NCI-H146 treated with DMSO at 0.1 percent for 48 hours (cell line): ENCODE measurements around the gene IL4.
"Not testable (repeated sequence)": the region's sequence is repeated elsewhere in the genome, so short reads cannot be mapped to it uniquely, and the experiment has no call there.

ENCODE experiments used
- DNase-seq: peaks from one replicate; lab custom pipeline; 2025; ENCODE audit not compliant: unreplicated experiment; lab: John Stamatoyannopoulos, UW

Gene IL4

GRCh38 chr5:132673939-132674630 lies at the start of gene IL4:
Gene IL4, plus strand, starts transcription at chr5:132673989. Its CDS starts 62 bp downstream, at chr5:132674051.
- DNase-seq, result no peak

DNA sequence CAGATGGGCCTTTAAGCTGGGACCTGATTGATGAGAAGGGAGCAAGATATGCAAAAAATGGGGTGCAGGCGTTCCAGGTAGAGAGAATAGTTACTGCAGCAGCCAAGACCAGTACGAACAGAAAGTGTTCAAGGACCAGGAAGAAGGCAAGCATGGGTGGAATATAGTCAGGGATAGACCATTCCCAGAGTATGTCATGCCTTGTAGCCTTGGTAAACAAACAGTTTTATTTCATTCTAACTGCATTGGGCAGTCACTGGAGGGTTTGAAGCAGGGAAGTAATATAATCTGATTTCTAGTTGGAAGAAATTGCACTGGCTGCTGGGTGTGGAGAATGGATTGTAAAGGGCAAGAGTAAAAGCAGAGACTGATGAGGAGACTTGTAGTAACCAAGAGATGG lies 46.3 kb upstream of the IL4 start:
- DNase-seq, result no peak

DNA sequence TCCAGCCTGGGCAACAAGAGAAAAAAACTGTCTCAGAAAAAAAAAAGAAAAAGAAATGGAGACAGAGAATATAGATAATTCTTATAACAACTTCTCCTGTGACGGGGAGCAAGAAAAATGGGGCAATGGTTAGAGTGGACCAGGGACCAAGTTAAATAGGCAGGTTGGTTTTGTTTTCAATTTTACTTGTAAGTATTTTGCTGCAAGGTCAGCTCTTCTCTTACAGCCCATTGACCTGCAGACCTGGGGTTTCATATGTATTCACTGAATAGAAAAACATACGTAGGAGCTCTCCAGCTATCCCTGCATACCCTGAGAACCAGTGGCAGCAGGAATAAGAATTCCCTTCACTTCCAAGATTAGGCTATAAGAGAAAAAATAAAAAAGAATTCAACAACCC lies 45.0 kb upstream of the IL4 start:
- DNase-seq, result no peak

DNA sequence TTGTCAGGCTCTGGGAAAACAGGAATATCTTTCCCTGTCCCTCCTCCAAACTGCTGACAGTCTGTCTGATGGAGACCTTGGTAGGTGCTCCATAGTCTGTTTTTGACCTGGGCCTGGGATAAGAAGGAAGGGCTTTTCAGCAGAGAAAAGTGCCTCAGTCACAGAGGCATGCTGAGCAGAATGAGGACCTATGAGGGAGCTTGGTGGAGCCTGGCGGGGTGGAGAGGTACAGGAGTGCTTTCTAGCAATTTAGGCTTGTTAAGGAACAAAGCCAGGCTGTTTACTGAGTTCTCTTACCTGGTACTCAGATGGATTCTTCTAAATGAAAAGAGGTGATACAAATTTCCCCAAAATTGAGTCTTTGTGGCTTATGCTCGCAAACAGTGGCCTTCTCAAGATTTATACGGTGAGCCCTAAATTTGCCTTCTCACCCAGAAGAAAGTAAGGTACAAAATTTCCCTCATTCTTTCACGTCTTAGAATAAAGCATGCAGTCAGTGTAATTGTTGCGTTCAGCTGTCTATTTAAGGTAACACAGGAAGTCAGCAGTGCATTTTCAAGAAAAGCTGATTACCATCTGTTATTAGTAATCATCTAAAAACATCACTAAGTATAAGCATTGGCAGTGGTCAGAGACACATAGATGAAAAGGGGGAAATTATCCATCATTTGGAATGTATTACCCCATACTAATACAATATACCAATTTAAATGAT lies 44.4 kb upstream of the IL4 start:
- DNase-seq, result no peak

DNA sequence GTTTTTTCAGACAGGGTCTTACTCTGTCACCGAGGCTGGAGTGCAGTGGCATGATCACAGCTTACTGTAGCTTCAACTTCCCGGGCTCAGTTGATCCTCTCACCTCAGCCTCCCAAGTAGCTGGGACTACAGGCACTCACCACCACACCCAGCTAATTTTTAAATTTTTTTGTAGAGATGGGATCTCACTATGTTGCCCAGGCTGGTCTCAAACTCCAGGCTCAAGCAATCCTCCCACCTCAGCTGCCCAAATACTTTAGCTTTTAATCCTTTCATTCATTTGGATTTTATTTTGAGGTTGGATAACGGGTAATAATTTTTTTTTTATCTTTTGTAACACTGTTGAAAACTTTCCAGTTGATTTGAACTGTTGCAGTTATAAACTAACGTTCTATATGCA lies 40.2 kb upstream of the IL4 start:
- not testable (repeated sequence) for DNase-seq

DNA sequence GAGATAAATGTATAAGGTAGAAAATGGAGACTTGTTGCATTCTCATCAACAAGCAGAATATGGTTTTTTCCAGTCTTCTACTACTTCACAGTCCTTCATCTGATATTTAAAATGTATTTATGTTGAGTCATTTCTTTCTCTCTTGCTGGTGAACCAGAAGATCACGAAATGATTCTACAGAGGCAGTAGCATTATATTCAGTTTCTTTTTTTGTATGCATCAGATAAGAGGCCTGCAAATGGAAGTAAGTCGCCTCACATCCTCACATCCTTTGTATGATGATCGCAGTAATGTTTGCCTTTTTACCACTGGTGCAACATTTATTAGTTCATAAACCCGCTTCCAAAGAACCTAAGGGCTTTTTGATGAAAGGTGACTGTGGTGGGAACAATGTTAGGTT lies 37.9 kb upstream of the IL4 start:
- no peak for DNase-seq

DNA sequence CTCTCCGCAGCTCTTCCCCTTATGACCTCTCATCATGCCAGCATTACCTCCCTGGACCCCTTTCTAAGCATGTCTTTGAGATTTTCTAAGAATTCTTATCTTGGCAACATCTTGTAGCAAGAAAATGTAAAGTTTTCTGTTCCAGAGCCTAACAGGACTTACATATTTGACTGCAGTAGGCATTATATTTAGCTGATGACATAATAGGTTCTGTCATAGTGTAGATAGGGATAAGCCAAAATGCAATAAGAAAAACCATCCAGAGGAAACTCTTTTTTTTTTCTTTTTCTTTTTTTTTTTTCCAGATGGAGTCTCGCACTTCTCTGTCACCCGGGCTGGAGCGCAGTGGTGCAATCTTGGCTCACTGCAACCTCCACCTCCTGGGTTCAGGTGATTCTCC lies 36.5 kb upstream of the IL4 start:
- DNase-seq, result no peak

DNA sequence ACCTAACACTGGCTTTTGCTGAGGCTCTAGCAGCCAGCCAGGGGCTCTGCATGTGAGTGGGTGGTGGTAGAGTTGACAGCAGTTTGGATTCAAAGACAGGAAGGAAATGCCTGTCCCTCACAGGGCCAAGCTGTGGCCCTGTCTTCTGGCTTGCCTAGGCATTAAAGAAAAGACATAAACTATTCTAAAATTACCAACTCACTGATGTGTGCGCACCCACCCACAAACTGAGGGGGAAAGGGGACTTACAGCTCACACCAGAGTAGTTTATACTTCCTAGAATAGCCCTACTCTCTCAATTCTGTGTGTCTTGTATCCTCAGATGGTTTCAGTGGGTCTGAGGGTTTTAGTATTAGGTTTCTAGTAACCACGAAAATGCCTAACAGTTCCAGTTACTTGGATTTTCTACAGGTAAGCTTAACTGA lies 34.1 kb upstream of the IL4 start:
- DNase-seq, result no peak

GRCh38 chr5:132640613-132641012 lies 33.2 kb upstream of the IL4 start:
- no peak for DNase-seq

- DNase-seq, result no peak
These were observed 32.5 kb upstream of the IL4 start for GRCh38 chr5:132641241-132641723.

DNA sequence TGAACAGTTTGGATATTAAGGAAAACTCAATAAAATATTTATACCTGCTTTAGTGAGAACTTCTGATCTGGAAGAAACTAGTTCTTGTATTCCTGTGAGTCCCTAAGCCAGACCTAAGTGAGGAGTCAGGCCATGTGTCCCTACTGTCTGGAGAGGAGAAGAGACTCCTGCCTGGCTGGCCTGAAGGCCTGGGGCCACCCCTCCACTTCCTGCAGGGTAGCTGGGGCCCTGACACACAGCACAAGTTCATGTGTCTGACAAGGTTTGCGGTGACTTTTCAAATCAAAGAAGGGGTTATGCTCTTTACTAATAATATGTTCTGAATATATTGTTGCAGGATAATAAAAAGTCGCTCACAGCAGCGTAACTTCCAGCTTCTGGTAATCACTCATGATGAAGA lies 31.9 kb upstream of the IL4 start:
- DNase-seq, result no peak

DNA sequence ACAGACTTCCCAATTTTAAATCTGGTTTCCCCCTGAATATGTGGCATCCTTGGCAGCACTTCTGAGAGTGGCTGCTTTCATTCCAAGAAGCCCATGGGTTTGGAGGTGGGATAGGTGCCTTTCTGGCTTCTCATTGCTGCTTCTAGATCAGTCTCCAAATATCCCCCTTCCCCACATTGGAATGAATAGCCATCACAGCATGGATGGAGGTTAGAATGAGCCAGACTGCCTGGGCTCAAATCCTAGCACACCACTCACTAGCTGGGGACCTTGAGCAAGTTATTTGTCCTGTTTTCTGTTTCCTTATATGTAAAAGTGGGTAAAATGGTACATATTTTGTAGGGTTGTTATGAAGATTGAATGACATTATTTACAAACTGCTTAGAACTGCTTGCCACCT lies 29.6 kb upstream of the IL4 start:
- no peak for DNase-seq

GRCh38 chr5:132646583-132647266 lies 27.1 kb upstream of the IL4 start:
- DNase-seq, result no peak

- no peak for DNase-seq
These were observed 26.3 kb upstream of the IL4 start for GRCh38 chr5:132647473-132647872.

GRCh38 chr5:132648355-132648754 lies 25.4 kb upstream of the IL4 start:
- no peak for DNase-seq

GRCh38 chr5:132651838-132652469 lies 21.8 kb upstream of the IL4 start:
- DNase-seq, result peak; percentile 66

DNA sequence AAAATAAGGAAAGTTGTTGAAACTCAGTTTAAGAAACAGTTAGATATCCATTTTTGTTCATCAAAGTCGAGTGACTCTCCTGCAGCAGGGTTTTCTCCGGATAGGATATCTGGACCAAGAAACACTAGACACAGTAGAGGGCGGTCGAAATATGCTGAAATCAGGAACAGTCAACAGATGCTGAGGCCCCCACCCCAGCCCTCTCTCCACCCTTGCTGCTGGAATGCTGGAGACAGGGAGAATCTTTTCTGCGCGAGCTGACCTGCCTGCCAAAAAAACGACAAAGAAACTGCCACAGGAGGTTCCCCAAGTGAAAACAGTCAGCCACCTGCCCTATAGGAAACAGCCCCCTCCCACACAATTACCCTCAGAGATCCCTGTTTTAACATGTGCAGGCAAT lies 20.1 kb upstream of the IL4 start:
- no peak for DNase-seq

GRCh38 chr5:132655821-132656773 lies 17.7 kb upstream of the IL4 start:
- no peak for DNase-seq

GRCh38 chr5:132656774-132657355 lies 16.9 kb upstream of the IL4 start:
- no peak for DNase-seq
